ENCODE results near the gene CNST.

DNA sequence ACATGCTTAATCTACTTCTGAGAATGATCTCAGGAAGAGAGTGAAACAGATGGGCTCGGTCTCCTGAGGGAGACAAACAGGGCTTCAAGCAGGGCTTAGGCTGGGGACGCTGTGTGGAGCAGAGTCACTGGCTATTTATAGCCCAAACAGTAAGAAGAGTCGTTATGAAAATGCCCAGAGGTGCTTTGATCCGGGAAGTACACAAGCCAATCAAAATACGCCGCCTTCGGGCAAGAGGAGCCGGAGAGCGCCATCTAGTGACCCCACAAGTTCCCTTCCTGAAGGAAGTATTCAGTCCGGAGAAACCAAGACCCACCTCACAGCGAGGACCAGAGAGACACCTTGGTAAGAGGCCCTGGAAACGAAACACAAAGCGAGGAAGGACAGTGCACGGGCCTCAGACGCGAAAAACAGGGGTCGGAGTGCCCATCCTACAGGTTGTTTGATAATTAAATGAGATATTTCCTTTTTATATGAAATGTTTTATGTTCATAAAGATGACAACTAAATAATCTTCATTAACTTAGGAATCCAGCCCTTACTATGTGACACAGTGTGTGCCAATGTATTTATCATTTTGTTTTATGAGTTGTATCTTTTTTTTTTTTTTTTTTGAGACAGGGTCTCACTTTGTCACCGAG lies 133.0 kb downstream of the CNST start:
- TF ChIP-seq, protein P1, sequence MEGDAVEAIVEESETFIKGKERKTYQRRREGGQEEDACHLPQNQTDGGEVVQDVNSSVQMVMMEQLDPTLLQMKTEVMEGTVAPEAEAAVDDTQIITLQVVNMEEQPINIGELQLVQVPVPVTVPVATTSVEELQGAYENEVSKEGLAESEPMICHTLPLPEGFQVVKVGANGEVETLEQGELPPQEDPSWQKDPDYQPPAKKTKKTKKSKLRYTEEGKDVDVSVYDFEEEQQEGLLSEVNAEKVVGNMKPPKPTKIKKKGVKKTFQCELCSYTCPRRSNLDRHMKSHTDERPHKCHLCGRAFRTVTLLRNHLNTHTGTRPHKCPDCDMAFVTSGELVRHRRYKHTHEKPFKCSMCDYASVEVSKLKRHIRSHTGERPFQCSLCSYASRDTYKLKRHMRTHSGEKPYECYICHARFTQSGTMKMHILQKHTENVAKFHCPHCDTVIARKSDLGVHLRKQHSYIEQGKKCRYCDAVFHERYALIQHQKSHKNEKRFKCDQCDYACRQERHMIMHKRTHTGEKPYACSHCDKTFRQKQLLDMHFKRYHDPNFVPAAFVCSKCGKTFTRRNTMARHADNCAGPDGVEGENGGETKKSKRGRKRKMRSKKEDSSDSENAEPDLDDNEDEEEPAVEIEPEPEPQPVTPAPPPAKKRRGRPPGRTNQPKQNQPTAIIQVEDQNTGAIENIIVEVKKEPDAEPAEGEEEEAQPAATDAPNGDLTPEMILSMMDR (conservative IDR thresholded peaks at IDR 0.05; ENCODE audit: low read length), result peak; percentile 83
- TF ChIP-seq EZH2phosphoT487 (IDR thresholded peaks at IDR 0.05; ENCODE audit: borderline replicate concordance, low read depth, low read length), result no peak

Measured in OCI-LY7 (cell line).